Measurements from ENCODE around the gene GAK. TPM values are rescaled to one million over a fixed set of nuclear protein-coding genes. Genes with fewer than 3 reads are reported as not detected.

GAK gene
- total RNA-seq, 1 experiment from 2014 or later, result 86.6 TPM

GRCh38 chr4:830601-831482 lies 101.3 kb downstream of the GAK start:
- Histone ChIP-seq H3K36me3 (ENCODE audit: control insufficient read depth, insufficient read depth, low read length) (no peaks in the 10 kb centered on the region), H3K9me3 (ENCODE audit: control insufficient read depth, insufficient read depth, low read depth, low read length) (no peaks in the 10 kb centered on the region), H3K4me3 (ENCODE audit: low read depth in 2 of 2, low read length in 2 of 2) (no peak overlapping the region), H3K27ac (ENCODE audit: low read length) (no peak overlapping the region), H3K27me3 (ENCODE audit: control insufficient read depth, insufficient read depth, low read length) (no peaks in the 10 kb centered on the region), H3K4me1 (ENCODE audit: control insufficient read depth, insufficient read depth, low read length) (peaks cover 8% of the 10 kb centered on the region; the same call in 1 of the 2 replicates)
- no peak for TF ChIP-seq REST (IDR thresholded peaks at IDR 0.05; ENCODE audit: insufficient read depth in 1 of 2, low read depth in 2 of 2, low read length in 1 of 2)
- TF ChIP-seq CTCF (IDR thresholded peaks at IDR 0.05), result no peak
- no peak for TF ChIP-seq POLR2AphosphoS5 (IDR thresholded peaks at IDR 0.05; ENCODE audit: low read depth, low read length)
- no peak for TF ChIP-seq SIN3A (IDR thresholded peaks at IDR 0.05; ENCODE audit: borderline replicate concordance, insufficient read depth, low read depth, low read length)
- TF ChIP-seq TCF7L2 (IDR thresholded peaks at IDR 0.05; ENCODE audit: low read depth, low read length), result no peak
- DNase-seq (ENCODE audit: low read depth, low spot score) (no peak), ATAC-seq (no peak)
- intact Hi-C loops (cut with micrococcal nuclease; ENCODE audit: unreplicated experiment) (no loop called here), in situ Hi-C loops (cut with HindIII; ENCODE audit: low pct_unique_long_range_greater_than_20kb, low sequenced_read_pairs) (no loop called here)
- CTCF ChIA-PET, result no interaction called here
- BruUV-seq (replicated peaks), result no TSS peak
- POLR2A ChIA-PET, result no interaction called here

- CTCF ChIA-PET, result no interaction called here
- ATAC-seq, result no peak
- Histone ChIP-seq H3K4me3 (ENCODE audit: low read depth in 2 of 2, low read length in 2 of 2) (no peak overlapping the region), H3K9me3 (ENCODE audit: control insufficient read depth, insufficient read depth, low read depth, low read length) (no peaks in the 10 kb centered on the region), H3K36me3 (ENCODE audit: control insufficient read depth, insufficient read depth, low read length) (no peaks in the 10 kb centered on the region), H3K4me1 (ENCODE audit: control insufficient read depth, insufficient read depth, low read length) (peaks cover 8% of the 10 kb centered on the region; the same call in 1 of the 2 replicates), H3K27me3 (ENCODE audit: control insufficient read depth, insufficient read depth, low read length) (no peaks in the 10 kb centered on the region), H3K27ac (ENCODE audit: low read length) (no peak overlapping the region)
- intact Hi-C loops (cut with micrococcal nuclease; ENCODE audit: unreplicated experiment), result no loop called here
- no peak for TF ChIP-seq POLR2AphosphoS5 (IDR thresholded peaks at IDR 0.05; ENCODE audit: low read depth, low read length)
- TF ChIP-seq REST (IDR thresholded peaks at IDR 0.05; ENCODE audit: insufficient read depth in 1 of 2, low read depth in 2 of 2, low read length in 1 of 2), result no peak
- no TSS peak for BruUV-seq (replicated peaks)
- DNase-seq (ENCODE audit: low read depth, low spot score), result no peak
- POLR2A ChIA-PET, result interaction anchor here (0.5 kb wide), 1 partner anchor 364 kb away, joined by 3 read pairs; no protein-coding TSS in a partner anchor
- in situ Hi-C loops (cut with HindIII; ENCODE audit: low pct_unique_long_range_greater_than_20kb, low sequenced_read_pairs), result no loop called here
These were observed 102.1 kb downstream of the GAK start for GRCh38 chr4:829761-830600.

All from Panc1 (cell line).